Ovary (tissue), 9 donors: ENCODE data around the gene ATP6V0A4. TPM values are rescaled to one million over a fixed set of nuclear protein-coding genes. Genes with fewer than 3 reads are reported as not detected.
A peak's percentile ranks its signal among the peaks of the same experiment; 100 is the strongest.

Experiments used
- DNase-seq, 5 donors: peaks; one replicate each; pipeline ENCODE4 v3.0.0-alpha.2; 2019 to 2020
- H3K27ac ChIP-seq, 2 donors: fragments of 200-600 bp; one replicate each; pipeline versions ENCODE4 v1.5.1 to v1.8.0; 2019 to 2022
- H3K27me3 ChIP-seq: fragments of 200-600 bp; one replicate; pipeline ENCODE4 v1.8.0; 2022
- H3K36me3 ChIP-seq: fragments of 200-600 bp; sonication (generic); one replicate; pipeline ENCODE4 v1.5.1; 2019
- H3K4me1 ChIP-seq: one replicate; pipeline ENCODE4 v1.8.1; 2013; ENCODE audit warnings: mild to moderate bottlenecking, moderate library complexity; ENCODE audit not compliant: insufficient read depth
- H3K4me3 ChIP-seq: fragments of 200-600 bp; sonication (generic); one replicate; pipeline ENCODE4 v1.5.1; 2017
- H3K9me3 ChIP-seq, 2 donors: fragments of 200-600 bp in 1 of 2; sonication (generic) in 1 of 2; one replicate each; pipeline versions ENCODE4 v1.5.1 to v1.8.1; 2013 to 2019; ENCODE audit warnings: mild to moderate bottlenecking in 1 of 2, moderate library complexity in 1 of 2
- CTCF ChIP-seq, 3 donors: fragments of 450-650 bp in 2 of 3; fragments of 200-600 bp in 1 of 3; IDR thresholded peaks; one replicate each; pipeline versions ENCODE4 v1.5.1 to v1.8.0; 2016 to 2022; ENCODE audit warnings: antibody characterized with exemption in 3 of 3, mild to moderate bottlenecking in 1 of 3
- EP300 ChIP-seq: sonication (generic); formaldehyde crosslinking; IDR thresholded peaks from one replicate; pipeline ENCODE4 v1.6.1; 2017; ENCODE audit warnings: antibody characterized with exemption
- POLR2A ChIP-seq: fragments of 450-650 bp; IDR thresholded peaks from one replicate; pipeline ENCODE4 v1.6.1; 2017; ENCODE audit warnings: antibody characterized with exemption, mild to moderate bottlenecking, moderate library complexity
- WGBS, 3 donors: extraction: QIAGEN DNeasy Blood & Tissue Kit in 1 of 3; methylation state at CpG; one replicate each; pipeline versions ENCODE4 v1.1.5 to v1.1.7; 2013 to 2017; 5-methylcytosine and 5-hydroxymethylcytosine counted together
- intact Hi-C, 4 donors: fragments of 100-400 bp; cut with DNase I; formaldehyde crosslinking; loops; one replicate each; pipeline versions ENCODE4 v1.11.0 to v1.15.1; 2022 to 2023
- polyA plus RNA-seq, 2 donors: library from polyadenylated mRNA; stranded (reverse); fragments of 200-250 nt in 1 of 2; fragments of 350-450 nt in 1 of 2; fragmentation: Illumina TruSeq in 1 of 2; extraction: RNeasy Lipid Tissue Mini Kit (QIAGEN cat#74804) in 1 of 2; gene quantifications; one replicate each; pipeline ENCODE4 v1.2.3, GENCODE V29; 2013 to 2014
- total RNA-seq, 7 donors: library from RNA; depleted of rRNA in 2 of 7; stranded (reverse); fragments of >200 nt in 2 of 7; fragmentation: NEBNext Ultra II Directional in 3 of 7; extraction: Animal tissue kit (Norgen Biotek cat#: 25700) in 3 of 7; gene quantifications; one replicate each; pipeline versions ENCODE4 v1.1.0 to v1.2.4, GENCODE V29; 2016 to 2023
- donor health status: DM: no; HTN: no; CAD: no; lungs with moderate emphysema.
- donor health status: DM: no; HTN: no; CAD: no.
- donor health status: Bipolar disorder and iron deficiency.
- donor health status: DM: yes; HTN: yes; CAD: no.
- donor health status: DM: no; HTN: no; CAD: no.
- donor health status: DM: yes; HTN: yes; CAD: no.

Gene ATP6V0A4
- total and polyA plus RNA-seq, 9 donors = 1.7 TPM; not detected in 8

GRCh38 chr7:138669364-138669763 is 128.6 kb downstream of the ATP6V0A4 start:
- peaks cover 7% of the 10 kb centered on the region for H3K4me1 ChIP-seq
- no peak overlapping the region for H3K4me3 ChIP-seq
- WGBS, 3 donors = 65 to 90% (median 89%) methylated on average over 4 of the region's 4 CpGs
- no peak overlapping the region for H3K27ac ChIP-seq
- H3K9me3 ChIP-seq = no peaks in the 10 kb centered on the region
- H3K27me3 ChIP-seq = no peaks in the 10 kb centered on the region
- H3K36me3 ChIP-seq = no peaks in the 10 kb centered on the region
- intact Hi-C loops = no loop called here
- no peak for DNase-seq
- TF ChIP-seq CTCF (IDR thresholded peaks at IDR 0.05) (no peak), POLR2A (no peak), EP300 (no peak)

- 82 to 92% (median 85%) methylated on average over 3 of the region's 3 CpGs for WGBS, 3 donors
- H3K9me3 ChIP-seq = no peaks in the 10 kb centered on the region
- intact Hi-C loops = no loop called here
- peaks cover 7% of the 10 kb centered on the region for H3K4me1 ChIP-seq
- no peak overlapping the region for H3K4me3 ChIP-seq
- H3K36me3 ChIP-seq = no peaks in the 10 kb centered on the region
- no peak for DNase-seq
- H3K27ac ChIP-seq = no peak overlapping the region
- TF ChIP-seq EP300 (no peak), POLR2A (no peak), CTCF (IDR thresholded peaks at IDR 0.05) (no peak)
- no peaks in the 10 kb centered on the region for H3K27me3 ChIP-seq
Observed at GRCh38 chr7:138668946-138669345, 129.1 kb downstream of the ATP6V0A4 start.

- DNase-seq = no peak
- Histone ChIP-seq H3K4me3 (no peak overlapping the region), H3K4me1 (peaks cover 7% of the 10 kb centered on the region), H3K9me3 (no peaks in the 10 kb centered on the region), H3K36me3 (no peaks in the 10 kb centered on the region), H3K27me3 (no peaks in the 10 kb centered on the region), H3K27ac (no peak overlapping the region)
- intact Hi-C loops = no loop called here
- TF ChIP-seq POLR2A (no peak), EP300 (no peak), CTCF (IDR thresholded peaks at IDR 0.05) (no peak)
- 96 to 98% (median 98%) methylated on average over 2 of the region's 2 CpGs for WGBS, 3 donors
Observed at GRCh38 chr7:138668229-138668596, 129.8 kb downstream of the ATP6V0A4 start.

GRCh38 chr7:138667535-138668228 is 130.3 kb downstream of the ATP6V0A4 start:
- no peaks in the 10 kb centered on the region for H3K36me3 ChIP-seq
- H3K27ac ChIP-seq = peak overlapping the region in 1 of 2 donors; percentile 64
- 92 to 94% (median 93%) methylated on average over 6 of the region's 6 CpGs for WGBS, 3 donors
- no peak overlapping the region for H3K4me3 ChIP-seq
- intact Hi-C loops = no loop called here
- no peaks in the 10 kb centered on the region for H3K9me3 ChIP-seq
- H3K27me3 ChIP-seq = no peaks in the 10 kb centered on the region
- peaks cover 7% of the 10 kb centered on the region for H3K4me1 ChIP-seq
- DNase-seq = no peak
- TF ChIP-seq EP300 = no peak
- TF ChIP-seq POLR2A = no peak
- no peak for TF ChIP-seq CTCF (IDR thresholded peaks at IDR 0.05)
